Activated CD8-positive, alpha-beta memory T cell treated with anti-CD3 and anti-CD28 coated beads for 36 hours (primary cell): Measurements from ENCODE around the gene HMOX2. TPM values are rescaled to one million over a fixed set of nuclear protein-coding genes. Genes with fewer than 3 reads are reported as not detected.

Experiments
- total RNA-seq, 2 experiments: library from RNA; stranded (reverse); gene quantifications; one replicate each; pipeline ENCODE4 v1.2.3, GENCODE V29; 2021

HMOX2 gene
- total RNA-seq, 2 experiments from 2014 or later: 92.9 to 94.6 TPM

Other genes starting within 250 kb of the HMOX2 start
- gene SRL, start 234.3 kb upstream of the HMOX2 start, total RNA-seq: not detected
- 10 to 100 TPM; 43.3 to 44.4 TPM for gene TFAP4, start 203.4 kb upstream of the HMOX2 start, total RNA-seq
- under 1 TPM; 0.15 to 0.25 TPM for gene GLIS2, start 160.3 kb upstream of the HMOX2 start, total RNA-seq
- 10 to 100 TPM; 72.6 to 73.8 TPM for gene PAM16, start 125.1 kb upstream of the HMOX2 start, total RNA-seq
- gene VASN, start 104.5 kb upstream of the HMOX2 start, total RNA-seq: under 1 TPM; 0.13 TPM
- gene CORO7, start 59.8 kb upstream of the HMOX2 start, total RNA-seq: 10 to 100 TPM; 80.2 to 86.3 TPM
- gene DNAJA3, start 50.5 kb upstream of the HMOX2 start, total RNA-seq: 100 to 1,000 TPM; 109 to 111 TPM
- gene NMRAL1, start 1.8 kb upstream of the HMOX2 start, total RNA-seq: 10 to 100 TPM; 67.8 to 70.8 TPM
- 10 to 100 TPM; 38.7 to 39.3 TPM for gene CDIP1, start 62.4 kb downstream of the HMOX2 start, total RNA-seq
- under 1 TPM; 0.08 to 0.11 TPM for gene C16orf96, start 79.9 kb downstream of the HMOX2 start, total RNA-seq
- 10 to 100 TPM; 19.5 to 21.0 TPM for gene UBALD1, start 138.5 kb downstream of the HMOX2 start, total RNA-seq
- 10 to 100 TPM; 61.9 to 64.2 TPM for gene MGRN1, start 148.4 kb downstream of the HMOX2 start, total RNA-seq
- gene NUDT16L1, start 217.2 kb downstream of the HMOX2 start, total RNA-seq: 10 to 100 TPM; 34.0 to 34.4 TPM